GM12873 (cell line): ENCODE measurements around the gene RPRD1B.
A peak's percentile ranks its signal among the peaks of the same experiment; 100 is the strongest.

Experiments
- TF ChIP-seq, protein P1 (sequence below): IDR thresholded peaks from 2 replicates; pipeline ENCODE4 v1.5.1; 2012; ENCODE audit warnings: low read depth, mild to moderate bottlenecking, moderate library complexity, low read length, control low read depth; ENCODE audit not compliant: insufficient read depth; ENCODE audit errors: missing control alignments

The RPRD1B gene

GRCh38 chr20:37989601-37990295 is 43.8 kb upstream of the RPRD1B start:
- TF ChIP-seq, protein P1, sequence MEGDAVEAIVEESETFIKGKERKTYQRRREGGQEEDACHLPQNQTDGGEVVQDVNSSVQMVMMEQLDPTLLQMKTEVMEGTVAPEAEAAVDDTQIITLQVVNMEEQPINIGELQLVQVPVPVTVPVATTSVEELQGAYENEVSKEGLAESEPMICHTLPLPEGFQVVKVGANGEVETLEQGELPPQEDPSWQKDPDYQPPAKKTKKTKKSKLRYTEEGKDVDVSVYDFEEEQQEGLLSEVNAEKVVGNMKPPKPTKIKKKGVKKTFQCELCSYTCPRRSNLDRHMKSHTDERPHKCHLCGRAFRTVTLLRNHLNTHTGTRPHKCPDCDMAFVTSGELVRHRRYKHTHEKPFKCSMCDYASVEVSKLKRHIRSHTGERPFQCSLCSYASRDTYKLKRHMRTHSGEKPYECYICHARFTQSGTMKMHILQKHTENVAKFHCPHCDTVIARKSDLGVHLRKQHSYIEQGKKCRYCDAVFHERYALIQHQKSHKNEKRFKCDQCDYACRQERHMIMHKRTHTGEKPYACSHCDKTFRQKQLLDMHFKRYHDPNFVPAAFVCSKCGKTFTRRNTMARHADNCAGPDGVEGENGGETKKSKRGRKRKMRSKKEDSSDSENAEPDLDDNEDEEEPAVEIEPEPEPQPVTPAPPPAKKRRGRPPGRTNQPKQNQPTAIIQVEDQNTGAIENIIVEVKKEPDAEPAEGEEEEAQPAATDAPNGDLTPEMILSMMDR: no peak

- TF ChIP-seq, protein P1: no peak
Measured at GRCh38 chr20:37990571-37991151, 42.9 kb upstream of the RPRD1B start.

DNA sequence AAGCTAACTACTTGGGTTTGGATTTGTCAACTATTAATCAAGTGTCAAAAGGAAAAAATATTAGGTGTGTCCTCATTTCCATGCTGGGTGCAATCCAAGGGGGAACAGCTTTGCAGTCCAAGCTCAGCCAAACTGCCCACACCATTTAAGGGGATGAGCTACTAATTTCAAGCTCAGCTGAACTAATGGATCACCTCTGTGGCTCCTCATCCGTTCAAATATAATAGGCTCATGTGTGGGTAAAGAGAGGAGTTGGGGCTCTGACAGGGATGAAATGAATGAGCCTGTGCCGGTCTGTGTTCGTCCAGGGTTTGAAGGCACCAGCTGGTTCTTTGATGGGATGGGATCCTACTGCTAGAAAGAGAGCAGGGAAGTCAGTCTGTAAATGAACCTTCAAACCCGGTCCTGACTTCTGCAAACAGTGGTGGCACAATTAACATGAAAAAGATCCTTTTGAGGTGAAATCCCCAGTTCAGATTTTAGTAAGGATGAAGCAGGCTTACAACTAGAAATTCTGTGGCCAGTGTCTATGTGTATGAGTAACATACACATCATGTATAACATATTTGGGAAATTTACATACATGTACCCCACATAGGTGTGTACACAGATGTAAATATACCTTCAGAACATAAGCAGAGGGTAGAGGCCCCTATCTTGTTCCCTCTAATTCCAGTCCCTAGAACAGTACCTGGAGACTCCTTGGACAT is 42.2 kb upstream of the RPRD1B start:
- TF ChIP-seq, protein P1: no peak

GRCh38 chr20:37991908-37992307 is 41.6 kb upstream of the RPRD1B start:
- TF ChIP-seq, protein P1: no peak

DNA sequence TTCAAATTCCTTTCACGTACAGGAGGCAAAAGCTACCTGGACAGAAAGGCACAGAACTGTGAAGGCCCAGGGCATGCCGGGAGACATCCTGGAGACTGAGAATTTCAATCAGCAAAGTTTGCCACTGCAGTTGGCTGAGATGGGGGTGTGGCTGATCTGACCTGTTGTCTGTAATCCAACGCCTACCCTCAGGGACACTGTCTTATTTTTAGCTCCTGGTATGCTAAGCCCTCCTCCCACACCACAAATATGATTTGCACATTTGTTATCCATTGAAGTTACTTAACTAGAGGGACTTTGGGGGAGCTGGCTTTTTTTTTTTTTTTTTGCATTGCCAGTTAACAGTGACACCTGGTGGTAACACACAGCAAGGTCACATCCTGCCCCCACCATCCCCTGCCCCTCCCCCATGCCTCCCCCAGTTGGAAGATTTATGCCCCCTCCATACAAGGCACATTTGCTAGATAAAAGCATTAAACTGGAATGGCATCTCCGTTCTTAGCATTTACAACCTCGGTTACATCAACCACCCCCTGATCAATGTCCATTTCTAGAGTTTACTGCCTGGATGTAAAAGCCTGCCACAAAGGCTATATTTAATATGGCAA is 40.6 kb upstream of the RPRD1B start:
- TF ChIP-seq, protein P1: peak; percentile 66

GRCh38 chr20:37994512-37994911 is 39.0 kb upstream of the RPRD1B start:
- TF ChIP-seq, protein P1: no peak
